Stimulated activated CD8-positive, alpha-beta memory T cell treated with anti-CD3 and anti-CD28 coated beads, Interleukin-2, amount 100 ng/mL, for 48 hours (primary cell): Measurements from ENCODE around the gene DHX38.
"Not testable (repeated sequence)": the region's sequence is repeated elsewhere in the genome, so short reads cannot be mapped to it uniquely, and the experiment has no call there.

ENCODE experiments used
- DNase-seq, 2 donors: peaks; one replicate each; pipeline ENCODE4 v3.0.0-alpha.2; 2020; ENCODE audit warnings: low read depth in 2 of 2

DHX38 gene

DNA sequence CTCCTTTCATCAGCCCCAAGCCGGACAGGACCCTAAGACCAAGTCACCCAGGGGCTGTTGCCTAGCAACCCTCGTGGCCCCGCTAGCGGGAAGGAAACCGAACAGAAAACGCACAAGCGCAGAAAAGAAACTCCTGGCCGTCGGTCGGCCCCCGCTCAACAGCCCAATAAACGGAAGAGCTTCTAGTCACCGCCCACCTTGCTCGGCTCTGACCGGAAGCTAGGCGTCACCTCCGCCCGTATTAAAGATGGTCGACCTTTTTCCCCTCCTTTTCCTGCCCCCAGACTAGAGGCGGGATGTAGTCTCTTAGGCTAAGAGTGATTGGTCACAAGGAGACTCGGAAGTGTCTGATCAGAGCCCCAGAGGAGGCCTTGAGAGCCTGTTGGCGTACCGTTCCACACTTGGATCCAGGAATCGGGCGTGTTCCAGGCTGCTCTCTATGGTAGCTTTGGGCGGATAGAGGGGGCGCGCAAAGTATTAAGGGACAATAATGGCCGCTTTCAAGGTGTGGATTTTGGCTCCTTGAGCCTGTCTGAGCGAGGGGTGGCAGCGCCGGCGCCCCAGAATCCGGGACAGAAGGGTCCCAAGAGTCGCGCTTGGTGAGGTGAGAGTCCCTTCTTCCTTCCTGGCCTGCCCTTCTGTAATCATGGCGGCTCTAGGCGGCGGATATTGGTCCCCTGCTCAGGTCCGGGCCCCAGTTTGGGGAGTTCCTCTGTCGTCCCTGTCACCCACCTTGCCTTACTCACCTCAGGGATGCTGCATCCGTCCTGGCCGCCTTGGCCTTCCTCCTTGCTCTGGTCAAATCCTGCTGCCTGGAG, at the start of gene DHX38, which contains the start of gene TXNL4B:
DHX38 (plus strand) TSS at position 400 of the 818 bp plus-strand sequence. CDS start 2,311 bp downstream, outside the sequence.
TXNL4B (minus strand) TSS at position 173 of the 818 bp plus-strand sequence. CDS start 2,871 bp downstream, outside the sequence.
- DNase-seq: peak; percentile 77 to 84

DNA sequence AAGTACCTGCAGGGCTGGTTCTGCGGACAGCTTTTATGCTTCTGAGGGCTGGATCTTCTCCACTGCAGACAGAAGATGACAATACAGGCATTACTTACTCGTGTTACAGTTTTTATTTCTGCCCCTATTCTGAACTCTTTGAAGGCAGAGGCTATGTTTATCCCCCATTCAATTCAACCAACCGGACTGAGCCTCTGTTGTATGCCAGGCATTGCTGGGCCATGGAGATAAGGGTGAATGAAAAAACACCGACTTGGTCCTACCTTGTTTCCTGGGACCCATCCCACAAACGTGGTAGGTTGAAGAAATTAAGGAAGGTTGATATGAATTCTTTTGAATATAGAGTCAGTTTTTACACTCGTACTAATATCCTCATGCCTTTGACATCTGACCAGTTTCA, 49.4 kb upstream of the DHX38 start:
- DNase-seq: no peak

DNA sequence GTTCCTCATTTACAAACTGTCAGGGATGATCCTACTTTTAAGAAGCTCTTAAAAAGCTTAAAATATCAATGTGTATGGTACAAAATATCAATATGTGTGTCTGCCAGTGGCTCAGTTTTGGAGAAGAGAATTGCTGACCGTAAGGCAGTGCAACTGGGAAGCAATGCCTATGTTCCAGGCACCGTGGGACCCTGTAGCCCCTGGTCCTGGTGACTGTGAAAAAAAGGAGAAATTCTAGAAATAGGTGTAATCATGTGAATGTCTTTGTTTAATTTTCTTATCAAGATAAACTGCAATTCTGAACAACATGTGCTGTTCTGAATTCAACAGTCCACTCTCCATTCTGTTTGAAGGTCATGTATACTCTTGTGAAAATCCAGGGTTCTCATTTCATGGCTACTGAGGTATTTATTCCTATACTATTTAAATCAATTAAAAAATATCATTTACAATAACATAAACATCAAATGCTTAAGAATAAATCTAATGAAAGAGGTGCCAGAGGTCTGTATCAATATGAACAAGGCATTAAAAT, 48.8 kb upstream of the DHX38 start:
- no peak for DNase-seq

DNA sequence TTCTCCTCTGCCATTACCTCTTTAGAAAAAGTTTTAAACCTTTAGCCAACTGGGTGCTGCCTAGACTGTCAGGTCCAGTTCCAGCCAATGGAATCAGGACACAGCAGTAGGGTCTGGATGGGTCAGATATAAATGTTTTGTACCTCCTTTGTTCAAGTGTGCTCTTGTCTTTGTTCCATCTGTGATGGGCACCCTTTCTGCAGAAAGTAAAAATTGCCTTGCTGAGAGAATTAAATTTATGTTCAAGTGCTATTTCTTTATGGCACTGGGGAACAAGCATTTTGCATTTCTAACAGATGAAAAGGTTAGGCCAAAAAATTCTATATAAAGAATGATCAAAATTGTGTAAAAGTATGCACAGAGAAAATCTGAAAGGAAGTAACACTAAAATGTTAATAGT, 44.5 kb upstream of the DHX38 start:
- no peak for DNase-seq

DNA sequence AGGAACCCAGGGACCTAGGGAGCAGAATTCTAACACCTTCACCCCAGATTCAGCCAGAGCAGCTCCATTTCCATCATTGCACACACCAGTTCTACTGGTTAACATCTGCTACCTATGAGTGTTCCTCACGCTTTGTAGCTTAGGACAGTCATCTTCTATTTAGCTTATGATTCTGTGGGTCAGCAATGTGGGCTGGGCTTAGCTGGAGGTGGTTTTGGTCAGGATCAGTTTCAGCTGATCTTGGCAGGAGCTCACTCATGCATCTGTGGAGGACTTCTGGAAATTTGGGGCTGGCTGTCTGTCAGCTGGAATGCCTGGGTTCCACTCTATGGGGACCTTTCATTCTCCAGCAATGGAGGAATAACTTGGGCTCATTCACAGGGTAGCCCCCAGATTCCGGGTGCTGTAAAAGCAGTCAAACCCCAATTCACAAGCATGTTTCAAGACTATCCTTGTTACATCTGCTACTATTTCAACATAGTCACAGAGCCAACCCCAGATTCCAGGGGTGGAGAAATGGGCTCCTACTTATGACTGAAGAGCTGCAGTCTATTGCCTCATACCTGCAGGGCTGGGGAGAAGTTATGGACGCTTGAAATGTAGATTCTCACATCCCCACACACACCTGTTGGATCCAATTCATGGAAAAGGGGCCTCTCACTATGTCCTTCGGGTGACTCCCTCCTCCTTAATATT, 42.7 kb upstream of the DHX38 start:
- no peak for DNase-seq

DNA sequence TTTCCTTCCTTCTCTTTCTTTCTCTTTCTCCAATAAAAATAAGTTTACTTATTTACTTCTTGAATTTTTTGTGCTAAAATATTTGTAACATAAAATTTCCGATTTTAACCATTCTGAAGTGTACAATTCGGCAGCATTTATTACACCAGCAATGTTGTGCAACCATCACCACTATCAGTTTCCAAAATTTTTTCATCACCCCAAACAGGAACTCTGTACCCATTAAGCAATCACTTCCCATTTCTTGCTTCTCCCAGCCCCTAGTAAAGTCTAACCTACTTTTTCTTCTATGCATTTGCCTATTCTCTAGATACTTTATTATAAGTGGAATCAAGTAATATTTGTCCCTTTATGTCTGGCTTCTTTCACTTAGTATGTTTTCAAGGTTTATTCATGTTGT, 41.8 kb upstream of the DHX38 start:
- no peak for DNase-seq

DNA sequence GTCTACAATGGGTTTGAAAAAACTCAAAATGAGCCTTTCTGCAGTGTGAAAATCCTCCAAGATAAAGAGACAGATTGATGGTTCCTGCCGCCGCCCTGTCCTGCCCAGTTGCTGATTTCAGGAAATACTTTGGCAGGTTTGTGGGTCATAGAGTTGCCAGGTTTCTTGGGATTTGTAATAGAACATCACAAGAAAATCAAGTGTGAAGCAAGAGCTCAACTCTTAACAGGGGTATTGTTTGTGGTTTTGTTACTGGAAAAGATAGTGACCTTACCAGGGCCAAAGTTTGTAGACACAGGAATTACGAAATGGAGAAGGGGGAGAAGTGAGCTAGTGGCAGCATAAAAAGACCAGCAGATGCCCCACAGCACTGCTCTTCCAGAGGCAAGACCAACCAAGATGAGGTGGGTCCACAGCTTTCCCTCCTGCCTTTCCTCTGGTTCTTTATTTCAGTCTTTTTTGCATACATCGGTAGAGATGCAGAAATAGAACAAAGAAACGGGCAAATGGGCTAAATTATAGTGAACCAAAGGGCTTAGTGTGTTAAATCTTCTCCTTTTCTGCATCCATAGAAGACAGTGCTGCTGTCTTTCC, 39.3 kb upstream of the DHX38 start, which contains the start of gene HP:
HP (plus strand) TSS at position 252 of the 594 bp plus-strand sequence; CDS start at position 400, 148 bp downstream.
- DNase-seq: not testable (repeated sequence)

DNA sequence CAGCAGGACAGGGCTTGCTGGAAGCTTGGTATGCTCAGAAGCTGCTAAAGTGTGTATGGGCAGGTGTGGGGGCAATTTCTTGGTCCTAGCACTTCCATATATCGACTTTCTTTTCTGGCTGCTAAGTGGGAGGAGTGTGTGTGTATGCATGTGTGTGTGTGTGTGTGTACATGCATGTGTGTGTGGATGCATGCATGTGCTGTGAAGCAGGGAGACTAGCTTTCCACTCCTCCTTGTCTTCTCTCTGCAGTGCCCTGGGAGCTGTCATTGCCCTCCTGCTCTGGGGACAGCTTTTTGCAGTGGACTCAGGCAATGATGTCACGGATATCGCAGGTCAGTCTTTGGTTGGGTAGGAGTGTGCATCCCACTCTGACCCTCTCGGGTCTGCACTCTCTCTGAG, 37.7 kb upstream of the DHX38 start:
- DNase-seq: no peak

DNA sequence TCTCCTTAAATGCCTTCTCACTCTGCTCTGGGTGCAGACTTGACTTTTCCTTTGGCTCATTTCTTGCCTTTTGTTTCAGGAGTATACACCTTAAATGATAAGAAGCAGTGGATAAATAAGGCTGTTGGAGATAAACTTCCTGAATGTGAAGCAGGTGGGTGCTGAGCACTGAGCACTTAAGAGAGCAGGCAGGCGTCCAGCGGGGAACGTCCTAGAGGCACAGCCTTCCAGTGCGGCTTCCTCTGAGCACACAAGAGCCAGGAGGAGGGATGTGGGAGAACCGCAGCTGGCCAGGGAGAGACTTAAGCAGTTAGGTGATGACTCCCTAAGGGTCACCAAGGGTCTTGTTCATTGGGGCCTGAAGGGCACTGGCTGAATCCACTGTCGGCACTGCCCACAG, 36.3 kb upstream of the DHX38 start:
- not testable (repeated sequence) for DNase-seq

DNA sequence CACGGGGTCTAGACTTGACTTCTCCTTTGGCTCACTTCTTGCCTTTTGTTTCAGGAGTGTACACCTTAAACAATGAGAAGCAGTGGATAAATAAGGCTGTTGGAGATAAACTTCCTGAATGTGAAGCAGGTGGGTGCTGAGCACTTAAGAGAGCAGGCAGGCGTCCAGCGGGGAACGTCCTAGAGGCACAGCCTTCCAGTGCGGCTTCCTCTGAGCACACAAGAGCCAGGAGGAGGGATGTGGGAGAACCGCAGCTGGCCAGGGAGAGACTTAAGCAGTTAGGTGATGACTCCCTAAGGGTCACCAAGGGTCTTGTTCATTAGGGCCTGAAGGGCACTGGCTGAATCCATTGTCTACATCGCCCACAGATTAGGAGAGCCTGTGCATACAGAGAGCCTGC, 34.6 kb upstream of the DHX38 start:
- DNase-seq: not testable (repeated sequence)

DNA sequence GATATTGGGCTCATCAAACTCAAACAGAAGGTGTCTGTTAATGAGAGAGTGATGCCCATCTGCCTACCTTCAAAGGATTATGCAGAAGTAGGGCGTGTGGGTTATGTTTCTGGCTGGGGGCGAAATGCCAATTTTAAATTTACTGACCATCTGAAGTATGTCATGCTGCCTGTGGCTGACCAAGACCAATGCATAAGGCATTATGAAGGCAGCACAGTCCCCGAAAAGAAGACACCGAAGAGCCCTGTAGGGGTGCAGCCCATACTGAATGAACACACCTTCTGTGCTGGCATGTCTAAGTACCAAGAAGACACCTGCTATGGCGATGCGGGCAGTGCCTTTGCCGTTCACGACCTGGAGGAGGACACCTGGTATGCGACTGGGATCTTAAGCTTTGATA, 33.2 kb upstream of the DHX38 start:
- no peak for DNase-seq

DNA sequence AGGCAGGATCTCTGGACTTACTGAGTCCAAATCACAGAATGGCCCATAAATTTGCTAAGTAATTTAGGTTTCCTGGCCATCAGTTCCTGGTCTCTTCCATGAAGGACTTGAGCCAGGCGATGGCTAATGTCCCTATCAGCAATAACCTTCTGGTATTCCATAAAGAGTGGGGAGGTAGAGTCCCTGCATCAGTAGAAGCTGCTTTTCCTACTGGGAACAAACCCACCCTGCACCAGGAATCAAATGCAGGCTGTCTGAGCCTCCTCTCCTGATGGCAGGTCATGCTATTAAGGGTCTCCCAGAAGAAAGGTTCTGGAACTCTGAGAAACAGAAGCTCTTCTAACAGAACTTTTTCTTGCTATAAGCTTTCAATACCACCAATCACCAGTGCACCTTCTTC, 32.1 kb upstream of the DHX38 start:
- no peak for DNase-seq

DNA sequence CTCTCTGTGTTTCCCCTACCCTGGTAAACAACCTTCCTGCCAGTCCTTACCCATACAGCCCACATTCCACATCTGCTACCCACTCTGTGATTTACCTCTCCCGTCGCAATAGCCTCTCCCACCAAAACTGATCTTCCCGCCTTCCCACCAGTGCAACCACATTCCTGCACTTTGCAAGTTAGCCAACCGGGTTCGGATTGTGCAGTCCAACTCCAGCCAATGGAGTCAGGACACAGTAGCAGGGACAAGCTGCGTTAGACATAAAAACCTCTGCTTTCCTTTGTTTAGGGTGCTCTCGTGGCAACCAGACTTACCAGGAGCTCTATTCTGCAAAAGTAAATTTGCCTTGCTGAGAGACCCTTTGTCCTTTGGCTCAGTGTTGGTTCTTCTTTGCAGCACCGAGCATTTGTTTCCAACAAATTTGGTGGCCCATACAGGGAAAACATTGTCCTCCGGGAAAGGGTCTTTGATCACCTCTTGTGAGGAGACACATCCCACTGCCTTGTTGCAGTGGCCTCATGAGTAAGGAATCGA, 29.2 kb upstream of the DHX38 start:
- no peak for DNase-seq

DNA sequence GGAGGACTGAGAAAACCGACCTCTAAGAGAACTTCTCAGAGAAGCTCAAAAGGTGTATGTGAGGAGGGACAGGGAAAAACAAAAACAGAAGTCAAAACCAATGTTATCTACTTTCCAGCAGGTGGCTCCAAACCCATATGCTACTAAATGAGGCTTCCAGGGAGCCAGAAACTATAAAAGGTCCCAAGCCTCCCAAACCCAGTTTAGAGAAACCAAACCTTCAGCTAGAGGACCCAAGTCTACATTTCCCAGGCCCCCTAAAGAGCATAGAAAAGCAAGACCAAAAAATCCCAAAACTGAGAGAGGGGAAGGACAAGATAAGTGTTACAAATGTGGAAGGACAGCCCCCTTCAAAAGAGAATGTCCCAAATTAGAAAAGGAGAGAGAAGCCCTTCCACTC, 26.9 kb upstream of the DHX38 start:
- DNase-seq: no peak

DNA sequence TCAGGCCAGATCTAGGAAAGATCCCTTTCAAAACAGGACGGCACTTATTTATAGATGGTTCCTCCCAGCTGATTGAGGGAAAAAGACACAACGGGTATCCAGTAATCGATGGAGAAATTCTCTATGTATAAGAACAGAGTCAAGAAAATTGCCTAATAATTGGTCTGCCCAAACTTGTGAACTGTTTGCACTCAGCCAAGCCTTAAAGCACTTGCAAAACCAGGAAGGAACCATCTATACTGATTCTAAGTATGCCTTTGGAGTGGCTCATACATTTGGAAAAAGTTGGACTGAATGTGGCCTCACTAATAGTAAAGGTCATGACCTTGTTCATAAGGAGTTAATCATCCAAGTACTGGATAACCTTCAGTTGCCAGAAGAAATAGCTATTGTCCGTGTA, 24.7 kb upstream of the DHX38 start:
- DNase-seq: no peak

DNA sequence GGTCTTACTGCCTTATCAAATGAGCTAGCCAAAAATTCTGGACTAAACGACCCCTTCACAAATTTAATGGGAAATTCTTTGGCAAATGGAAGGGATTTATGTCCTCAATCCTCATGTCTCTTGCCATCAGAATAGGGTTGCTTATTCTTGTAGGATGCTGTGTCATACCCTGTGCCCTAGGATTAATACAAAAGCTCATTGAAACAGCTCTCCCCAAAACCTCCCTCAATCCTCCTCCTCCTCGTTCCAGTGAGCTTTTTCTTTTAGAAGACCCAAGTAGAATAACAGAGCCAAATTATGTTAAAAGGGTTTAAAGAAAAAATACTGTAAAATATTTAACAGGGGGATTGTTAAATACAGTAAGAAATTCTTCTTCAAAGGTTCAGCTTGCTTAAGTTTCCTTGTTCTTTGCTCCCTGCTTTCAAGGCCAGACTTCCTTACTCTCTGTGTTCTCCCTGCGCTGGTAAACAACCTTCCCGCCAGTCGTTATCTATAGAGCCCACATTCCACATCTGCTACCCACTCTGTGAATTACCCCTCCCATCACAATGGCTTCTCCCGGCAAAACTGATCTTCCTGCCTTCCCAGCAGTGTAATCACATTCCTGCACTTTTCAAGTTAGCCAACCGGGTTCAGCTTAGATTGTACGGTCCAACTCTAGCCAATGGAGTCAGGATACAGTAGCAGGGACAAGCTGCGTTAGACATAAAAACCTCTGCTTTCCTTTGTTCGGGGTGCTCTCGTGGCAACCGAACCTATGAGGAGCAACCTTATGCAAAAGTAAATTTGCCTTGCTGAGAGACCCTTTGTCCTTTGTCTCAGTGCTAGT, 20.9 kb upstream of the DHX38 start:
- no peak for DNase-seq

DNA sequence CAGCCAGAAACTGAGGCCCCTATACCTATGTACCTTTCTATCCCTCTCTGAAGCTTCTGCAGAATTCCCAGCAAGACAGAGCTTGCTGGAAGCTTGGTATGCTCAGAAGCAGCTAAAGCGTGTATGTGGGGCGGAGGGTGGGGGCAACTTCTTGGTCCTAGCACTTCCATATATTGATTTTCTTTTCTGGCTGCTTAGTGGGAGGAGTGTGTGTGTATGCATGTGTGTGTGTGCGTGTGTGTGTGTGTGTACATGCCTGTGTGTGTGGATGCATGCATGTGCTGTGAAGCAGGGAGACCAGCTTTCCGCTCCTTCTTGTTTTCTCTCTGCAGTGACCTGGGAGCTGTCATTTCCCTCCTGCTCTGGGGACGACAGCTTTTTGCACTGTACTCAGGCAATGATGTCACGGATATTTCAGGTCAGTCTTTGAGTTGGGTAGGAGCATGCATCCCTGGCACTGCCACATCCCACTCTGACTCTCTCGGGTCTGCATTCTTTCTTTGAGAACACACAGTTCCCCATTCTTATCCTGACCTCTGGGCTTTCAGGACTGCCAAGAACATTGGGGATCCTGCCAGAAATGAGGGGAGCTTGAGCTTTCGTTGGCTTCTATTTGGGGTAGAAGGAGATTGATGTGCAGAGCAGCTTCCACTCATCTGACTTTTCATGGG, 20.0 kb upstream of the DHX38 start:
- no peak for DNase-seq

DNA sequence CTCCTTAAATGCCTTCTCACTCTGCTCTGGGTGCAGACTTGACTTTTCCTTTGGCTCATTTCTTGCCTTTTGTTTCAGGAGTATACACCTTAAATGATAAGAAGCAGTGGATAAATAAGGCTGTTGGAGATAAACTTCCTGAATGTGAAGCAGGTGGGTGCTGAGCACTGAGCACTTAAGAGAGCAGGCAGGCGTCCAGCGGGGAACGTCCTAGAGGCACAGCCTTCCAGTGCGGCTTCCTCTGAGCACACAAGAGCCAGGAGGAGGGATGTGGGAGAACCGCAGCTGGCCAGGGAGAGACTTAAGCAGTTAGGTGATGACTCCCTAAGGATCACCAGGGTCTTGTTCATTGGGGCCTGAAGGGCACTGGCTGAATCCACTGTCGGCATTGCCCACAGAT, 18.6 kb upstream of the DHX38 start:
- not testable (repeated sequence) for DNase-seq

DNA sequence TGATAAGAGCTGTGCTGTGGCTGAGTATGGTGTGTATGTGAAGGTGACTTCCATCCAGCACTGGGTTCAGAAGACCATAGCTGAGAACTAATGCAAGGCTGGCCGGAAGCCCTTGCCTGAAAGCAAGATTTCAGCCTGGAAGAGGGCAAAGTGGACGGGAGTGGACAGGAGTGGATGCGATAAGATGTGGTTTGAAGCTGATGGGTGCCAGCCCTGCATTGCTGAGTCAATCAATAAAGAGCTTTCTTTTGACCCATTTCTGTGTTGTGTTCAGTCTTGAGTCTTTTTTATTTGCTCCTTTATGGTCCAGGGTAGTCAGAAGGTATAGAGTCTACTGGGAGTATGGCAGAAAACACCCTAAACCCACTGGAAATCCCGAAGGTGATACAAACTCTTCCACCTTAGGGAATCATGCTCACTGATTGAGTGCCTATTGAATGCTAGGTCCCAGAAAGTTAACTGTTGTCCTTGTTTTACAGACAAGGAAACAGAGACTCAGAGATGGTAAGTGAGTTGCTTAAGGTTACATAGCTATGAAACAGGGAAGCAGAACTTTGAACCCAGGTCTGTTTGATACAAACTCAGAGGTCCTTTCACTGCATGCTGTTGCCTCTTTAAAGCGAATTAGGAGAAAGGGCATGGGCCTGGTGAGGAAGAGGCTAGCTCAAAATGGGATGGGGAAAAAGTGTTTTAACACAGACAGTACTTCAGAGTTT, 16.5 kb upstream of the DHX38 start:
- DNase-seq: not testable (repeated sequence)
